ENCODE results near the gene SLC16A2.

The SLC16A2 gene

GRCh38 chrX:74395556-74395955 lies 25.7 kb upstream of the SLC16A2 start:
- Histone ChIP-seq H3K4me1 (ENCODE audit: control insufficient read depth, low read length) (no peaks in the 10 kb centered on the region), H3K9me2 (replicated peaks; ENCODE audit: control insufficient read depth, low read length) (no peaks in the 10 kb centered on the region), H4K20me1 (ENCODE audit: control insufficient read depth, insufficient read depth, low read depth, low read length) (no peaks in the 10 kb centered on the region), H3K4me2 (ENCODE audit: low read length) (no peak overlapping the region), H3F3A (ENCODE audit: control insufficient read depth, insufficient read depth) (no peaks in the 10 kb centered on the region), H3K36me3 (ENCODE audit: control insufficient read depth, low read length) (no peaks in the 10 kb centered on the region), H3K9me3 (ENCODE audit: control insufficient read depth, insufficient read depth, low read length) (no peaks in the 10 kb centered on the region), H3K79me2 (ENCODE audit: control insufficient read depth, low read length) (no peaks in the 10 kb centered on the region), H3K27me3 (ENCODE audit: control insufficient read depth, low read length) (no peaks in the 10 kb centered on the region), H3K27ac (ENCODE audit: low read depth, low read length) (no peak overlapping the region), H3K4me3 (ENCODE audit: low read length) (no peak overlapping the region)
- TF ChIP-seq EZH2phosphoT487 (IDR thresholded peaks at IDR 0.05; ENCODE audit: borderline replicate concordance, low read length) (no peak), CTCF (IDR thresholded peaks at IDR 0.05; ENCODE audit: low read depth, low read length, poor library complexity, severe bottlenecking) (no peak)

GRCh38 chrX:74405973-74406489 lies 15.3 kb upstream of the SLC16A2 start:
- Histone ChIP-seq H3F3A (ENCODE audit: control insufficient read depth, insufficient read depth) (no peaks in the 10 kb centered on the region), H3K36me3 (ENCODE audit: control insufficient read depth, low read length) (no peaks in the 10 kb centered on the region), H4K20me1 (ENCODE audit: control insufficient read depth, insufficient read depth, low read depth, low read length) (no peaks in the 10 kb centered on the region), H3K9me2 (replicated peaks; ENCODE audit: control insufficient read depth, low read length) (no peaks in the 10 kb centered on the region), H3K4me2 (ENCODE audit: low read length) (no peak overlapping the region), H3K4me3 (ENCODE audit: low read length) (no peak overlapping the region), H3K27ac (ENCODE audit: low read depth, low read length) (no peak overlapping the region), H3K27me3 (ENCODE audit: control insufficient read depth, low read length) (no peaks in the 10 kb centered on the region), H3K9me3 (ENCODE audit: control insufficient read depth, insufficient read depth, low read length) (no peaks in the 10 kb centered on the region), H3K79me2 (ENCODE audit: control insufficient read depth, low read length) (no peaks in the 10 kb centered on the region), H3K4me1 (ENCODE audit: control insufficient read depth, low read length) (no peaks in the 10 kb centered on the region)
- TF ChIP-seq EZH2phosphoT487 (IDR thresholded peaks at IDR 0.05; ENCODE audit: borderline replicate concordance, low read length) (no peak), CTCF (IDR thresholded peaks at IDR 0.05; ENCODE audit: low read depth, low read length, poor library complexity, severe bottlenecking) (no peak)

- H3K4me3 ChIP-seq (ENCODE audit: low read length), result no peak overlapping the region
- H3K9me3 ChIP-seq (ENCODE audit: control insufficient read depth, insufficient read depth, low read length), result no peaks in the 10 kb centered on the region
- H3K36me3 ChIP-seq (ENCODE audit: control insufficient read depth, low read length), result no peaks in the 10 kb centered on the region
- no peak overlapping the region for H3K4me2 ChIP-seq (ENCODE audit: low read length)
- H4K20me1 ChIP-seq (ENCODE audit: control insufficient read depth, insufficient read depth, low read depth, low read length), result no peaks in the 10 kb centered on the region
- no peaks in the 10 kb centered on the region for H3K9me2 ChIP-seq (replicated peaks; ENCODE audit: control insufficient read depth, low read length)
- H3K27me3 ChIP-seq (ENCODE audit: control insufficient read depth, low read length), result no peaks in the 10 kb centered on the region
- no peak for TF ChIP-seq CTCF (IDR thresholded peaks at IDR 0.05; ENCODE audit: low read depth, low read length, poor library complexity, severe bottlenecking)
- TF ChIP-seq EZH2phosphoT487 (IDR thresholded peaks at IDR 0.05; ENCODE audit: borderline replicate concordance, low read length), result no peak
- no peaks in the 10 kb centered on the region for H3K79me2 ChIP-seq (ENCODE audit: control insufficient read depth, low read length)
- H3F3A ChIP-seq (ENCODE audit: control insufficient read depth, insufficient read depth), result no peaks in the 10 kb centered on the region
- no peak overlapping the region for H3K27ac ChIP-seq (ENCODE audit: low read depth, low read length)
- no peaks in the 10 kb centered on the region for H3K4me1 ChIP-seq (ENCODE audit: control insufficient read depth, low read length)
Measured at GRCh38 chrX:74408304-74408703, 13.0 kb upstream of the SLC16A2 start.

- Histone ChIP-seq H3K9me2 (replicated peaks; ENCODE audit: control insufficient read depth, low read length) (no peaks in the 10 kb centered on the region), H3K9me3 (ENCODE audit: control insufficient read depth, insufficient read depth, low read length) (no peaks in the 10 kb centered on the region), H3K27ac (ENCODE audit: low read depth, low read length) (no peak overlapping the region), H3K4me1 (ENCODE audit: control insufficient read depth, low read length) (no peaks in the 10 kb centered on the region), H3K36me3 (ENCODE audit: control insufficient read depth, low read length) (no peaks in the 10 kb centered on the region), H3K27me3 (ENCODE audit: control insufficient read depth, low read length) (no peaks in the 10 kb centered on the region), H3K4me2 (ENCODE audit: low read length) (no peak overlapping the region), H3F3A (ENCODE audit: control insufficient read depth, insufficient read depth) (no peaks in the 10 kb centered on the region), H4K20me1 (ENCODE audit: control insufficient read depth, insufficient read depth, low read depth, low read length) (no peaks in the 10 kb centered on the region), H3K4me3 (ENCODE audit: low read length) (no peak overlapping the region), H3K79me2 (ENCODE audit: control insufficient read depth, low read length) (no peaks in the 10 kb centered on the region)
- TF ChIP-seq EZH2phosphoT487 (IDR thresholded peaks at IDR 0.05; ENCODE audit: borderline replicate concordance, low read length) (no peak), CTCF (IDR thresholded peaks at IDR 0.05; ENCODE audit: low read depth, low read length, poor library complexity, severe bottlenecking) (no peak)
Measured at GRCh38 chrX:74419864-74420195, 1.5 kb upstream of the SLC16A2 start.
